Endothelial cell of umbilical vein (primary cell): ENCODE measurements around the gene RTN4R.

ENCODE experiments used
- EZH2 ChIP-seq: IDR thresholded peaks from 2 replicates; pipeline ENCODE4 v1.6.1; 2012; ENCODE audit warnings: borderline replicate concordance, low read depth, mild to moderate bottlenecking, moderate library complexity, low read length, inconsistent platforms; ENCODE audit not compliant: severe bottlenecking
- JUN ChIP-seq: IDR thresholded peaks from 2 replicates; pipeline ENCODE4 v1.6.1; 2011; ENCODE audit warnings: borderline replicate concordance, low read depth; ENCODE audit not compliant: insufficient read length, insufficient read depth
- POLR2A ChIP-seq: IDR thresholded peaks from 2 replicates; pipeline ENCODE4 v1.6.1; 2012; ENCODE audit warnings: low read depth, mild to moderate bottlenecking, control low read depth, low read length
- POLR2AphosphoS5 ChIP-seq: IDR thresholded peaks from 2 replicates; pipeline ENCODE4 v1.6.1; 2012; ENCODE audit warnings: low read depth, mild to moderate bottlenecking, control low read depth, low read length, moderate library complexity; ENCODE audit not compliant: insufficient read depth
- TF ChIP-seq, protein P1 (sequence below), 2 donors: IDR thresholded peaks; 1 replicate in 1 of 2; 2 replicates in 1 of 2; pipeline ENCODE4 v1.5.1; 2011; ENCODE audit warnings: low read length in 2 of 2, mild to moderate bottlenecking in 2 of 2, moderate library complexity in 2 of 2, control low read depth in 1 of 2, inconsistent platforms in 1 of 2, low read depth in 1 of 2; ENCODE audit not compliant: insufficient read depth in 1 of 2; ENCODE audit errors: extremely low read depth in 1 of 2
- TF ChIP-seq, protein P2 (sequence below): IDR thresholded peaks from 2 replicates; pipeline ENCODE4 v1.6.1; 2011; ENCODE audit not compliant: insufficient read depth, insufficient read length

GRCh38 chr22:20245577-20246367 lies 22.3 kb downstream of the RTN4R start:
- TF ChIP-seq POLR2A, result no peak
- TF ChIP-seq, protein P1, sequence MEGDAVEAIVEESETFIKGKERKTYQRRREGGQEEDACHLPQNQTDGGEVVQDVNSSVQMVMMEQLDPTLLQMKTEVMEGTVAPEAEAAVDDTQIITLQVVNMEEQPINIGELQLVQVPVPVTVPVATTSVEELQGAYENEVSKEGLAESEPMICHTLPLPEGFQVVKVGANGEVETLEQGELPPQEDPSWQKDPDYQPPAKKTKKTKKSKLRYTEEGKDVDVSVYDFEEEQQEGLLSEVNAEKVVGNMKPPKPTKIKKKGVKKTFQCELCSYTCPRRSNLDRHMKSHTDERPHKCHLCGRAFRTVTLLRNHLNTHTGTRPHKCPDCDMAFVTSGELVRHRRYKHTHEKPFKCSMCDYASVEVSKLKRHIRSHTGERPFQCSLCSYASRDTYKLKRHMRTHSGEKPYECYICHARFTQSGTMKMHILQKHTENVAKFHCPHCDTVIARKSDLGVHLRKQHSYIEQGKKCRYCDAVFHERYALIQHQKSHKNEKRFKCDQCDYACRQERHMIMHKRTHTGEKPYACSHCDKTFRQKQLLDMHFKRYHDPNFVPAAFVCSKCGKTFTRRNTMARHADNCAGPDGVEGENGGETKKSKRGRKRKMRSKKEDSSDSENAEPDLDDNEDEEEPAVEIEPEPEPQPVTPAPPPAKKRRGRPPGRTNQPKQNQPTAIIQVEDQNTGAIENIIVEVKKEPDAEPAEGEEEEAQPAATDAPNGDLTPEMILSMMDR (IDR thresholded peaks at IDR 0.05; ENCODE audit: extremely low read depth in 1 of 2, insufficient read depth in 1 of 2, low read depth in 1 of 2, low read length in 2 of 2), result no peak
- no peak for TF ChIP-seq POLR2AphosphoS5
- TF ChIP-seq EZH2, result no peak
- TF ChIP-seq, protein P2, sequence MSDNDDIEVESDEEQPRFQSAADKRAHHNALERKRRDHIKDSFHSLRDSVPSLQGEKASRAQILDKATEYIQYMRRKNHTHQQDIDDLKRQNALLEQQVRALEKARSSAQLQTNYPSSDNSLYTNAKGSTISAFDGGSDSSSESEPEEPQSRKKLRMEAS, result no peak
- TF ChIP-seq JUN, result no peak
